HG03175 (cell line): ENCODE results near the gene C11orf98.
A peak's percentile ranks its signal among the peaks of the same experiment; 100 is the strongest.
"Not testable (repeated sequence)": the region's sequence is repeated elsewhere in the genome, so short reads cannot be mapped to it uniquely, and the experiment has no call there.

Experiments used
- ATAC-seq: cut with Tn5 transposase; IDR thresholded peaks from one replicate; pipeline ENCODE4 v1.9.1; 2021; ENCODE audit warnings: mild to moderate bottlenecking, moderate library complexity; ENCODE audit not compliant: unreplicated experiment

C11orf98 gene

DNA sequence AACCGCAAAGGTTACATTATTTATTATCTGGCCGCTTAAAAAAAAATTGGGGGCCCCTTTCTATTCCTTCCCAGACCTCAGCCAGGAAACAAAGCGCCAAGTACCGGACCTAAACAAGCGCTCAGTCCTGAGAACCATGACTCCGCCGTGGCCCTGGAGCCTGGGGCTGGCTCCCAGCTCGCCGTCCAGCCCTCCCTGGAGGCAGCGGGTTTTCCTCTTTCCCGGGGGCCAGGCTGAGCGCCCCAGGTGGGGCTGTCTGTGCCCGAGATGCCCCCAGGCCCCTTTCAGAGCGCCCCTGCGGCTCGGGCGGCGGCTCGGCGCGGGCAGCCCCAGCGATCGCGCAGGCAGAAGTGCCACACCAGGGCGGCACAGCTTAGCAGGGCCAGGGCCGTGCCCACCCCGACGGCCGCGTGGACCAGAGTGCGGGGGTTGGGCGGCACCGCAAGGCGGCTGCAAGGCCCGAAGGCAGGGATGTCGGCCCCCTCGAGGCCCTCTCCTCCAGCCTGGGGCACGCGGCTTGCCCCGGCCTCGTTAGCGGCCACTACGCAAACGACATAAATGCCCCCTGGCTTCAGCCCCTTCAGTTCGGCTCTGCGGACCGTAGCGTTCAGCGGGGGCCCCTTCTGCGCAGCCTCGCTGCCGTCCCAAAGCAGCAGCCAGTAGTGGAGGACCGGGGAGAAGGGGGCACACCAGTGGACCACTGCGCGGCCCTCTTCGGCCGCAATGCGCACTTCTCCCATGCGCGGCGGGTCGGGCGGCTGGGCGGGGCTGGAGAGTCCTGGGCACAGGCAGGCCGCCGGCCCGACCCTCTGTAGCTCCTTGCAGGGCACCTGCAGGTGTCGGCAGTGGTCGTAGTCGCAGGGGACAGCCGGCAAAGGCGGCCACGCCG lies 22.7 kb upstream of the C11orf98 start:
- ATAC-seq = no peak

GRCh38 chr11:62682518-62682917 lies 17.5 kb upstream of the C11orf98 start:
- ATAC-seq = no peak

DNA sequence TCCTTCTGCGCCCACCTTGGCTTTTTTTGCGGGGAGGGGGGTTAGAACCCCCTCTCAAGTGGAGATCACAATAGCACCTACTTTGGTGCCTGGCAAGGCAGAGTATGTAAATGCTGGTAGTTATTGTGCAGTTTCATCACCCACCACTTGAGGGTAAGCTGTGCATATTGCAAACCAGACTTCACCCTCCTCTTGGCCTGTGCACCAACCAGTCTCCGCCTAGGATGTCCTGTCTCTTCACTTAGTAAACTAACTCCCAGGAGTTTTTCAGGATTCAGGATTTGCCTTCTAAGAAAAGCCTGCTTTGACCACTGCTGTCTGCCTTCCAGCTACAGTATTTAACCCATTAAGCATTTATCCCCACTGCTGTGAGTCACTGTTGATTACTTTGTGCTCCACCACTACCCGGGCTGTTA lies 15.8 kb upstream of the C11orf98 start:
- ATAC-seq = peak; percentile 64

- ATAC-seq = peak; percentile 75
These were observed 14.0 kb upstream of the C11orf98 start, which contains the start of gene UBXN1 for GRCh38 chr11:62678770-62679696. TSS of gene UBXN1 (minus strand) at chr11:62679073. CDS start at chr11:62678923, 150 bp downstream.

DNA sequence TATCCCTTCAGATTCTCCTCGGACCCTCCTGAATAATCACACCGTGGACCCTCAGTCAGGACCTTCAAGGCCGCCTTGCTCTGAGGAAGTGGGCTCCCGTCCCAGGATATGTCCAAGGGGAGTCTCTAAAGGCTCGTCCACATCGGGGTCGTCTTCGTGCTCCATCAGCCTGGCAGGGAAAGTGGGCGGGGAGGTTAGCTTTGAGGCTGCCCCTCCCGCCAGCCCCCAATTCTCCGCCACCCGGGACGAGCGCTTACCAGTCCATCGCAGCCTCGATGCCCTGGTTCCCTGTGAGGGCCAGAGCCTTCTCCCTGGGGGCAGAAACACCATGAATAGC lies 13.4 kb upstream of the C11orf98 start:
- no peak for ATAC-seq

GRCh38 chr11:62677714-62678113 lies 12.7 kb upstream of the C11orf98 start:
- no peak for ATAC-seq

- no peak for ATAC-seq
These were observed 12.1 kb upstream of the C11orf98 start for GRCh38 chr11:62677156-62677555.

GRCh38 chr11:62676698-62677097 lies 11.7 kb upstream of the C11orf98 start:
- no peak for ATAC-seq

- not testable (repeated sequence) for ATAC-seq
These were observed 10.4 kb upstream of the C11orf98 start for GRCh38 chr11:62675415-62675814.

DNA sequence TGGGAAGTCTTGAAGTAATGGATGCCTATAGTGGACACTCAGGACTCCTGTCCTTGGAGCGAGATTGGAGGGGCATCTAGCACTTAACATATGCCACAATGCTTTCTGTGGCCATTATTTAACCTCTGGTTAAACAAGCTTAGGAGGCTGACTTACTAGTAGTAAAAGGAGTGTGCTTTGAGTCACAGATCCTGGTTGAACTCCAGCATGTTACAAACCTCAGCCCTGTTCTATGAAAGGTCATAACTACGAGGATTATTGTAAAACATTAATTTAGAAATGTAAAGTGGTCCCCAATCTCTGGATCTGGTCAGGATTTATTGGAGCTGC lies 8.2 kb upstream of the C11orf98 start:
- ATAC-seq = no peak

DNA sequence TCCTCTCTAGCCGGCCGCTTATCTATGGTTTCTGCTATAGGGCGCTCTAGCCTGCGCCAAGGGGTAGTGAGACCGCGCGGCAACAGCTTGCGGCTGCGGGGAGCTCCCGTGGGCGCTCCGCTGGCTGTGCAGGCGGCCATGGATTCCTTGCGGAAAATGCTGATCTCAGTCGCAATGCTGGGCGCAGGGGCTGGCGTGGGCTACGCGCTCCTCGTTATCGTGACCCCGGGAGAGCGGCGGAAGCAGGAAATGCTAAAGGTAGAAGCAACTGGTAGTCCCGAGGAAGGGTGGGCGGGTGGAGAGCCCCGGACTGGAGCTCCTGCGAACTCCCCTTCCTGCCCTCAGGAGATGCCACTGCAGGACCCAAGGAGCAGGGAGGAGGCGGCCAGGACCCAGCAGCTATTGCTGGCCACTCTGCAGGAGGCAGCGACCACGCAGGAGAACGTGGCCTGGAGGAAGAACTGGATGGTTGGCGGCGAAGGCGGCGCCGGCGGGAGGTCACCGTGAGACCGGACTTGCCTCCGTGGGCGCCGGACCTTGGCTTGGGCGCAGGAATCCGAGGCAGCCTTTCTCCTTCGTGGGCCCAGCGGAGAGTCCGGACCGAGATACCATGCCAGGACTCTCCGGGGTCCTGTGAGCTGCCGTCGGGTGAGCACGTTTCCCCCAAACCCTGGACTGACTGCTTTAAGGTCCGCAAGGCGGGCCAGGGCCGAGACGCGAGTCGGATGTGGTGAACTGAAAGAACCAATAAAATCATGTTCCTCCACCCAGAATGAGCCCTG lies 6.8 kb upstream of the C11orf98 start, which contains the start of the genes LBHD1 and UQCC3:
TSS of gene LBHD1 (minus strand) at position 660 of the 782 bp plus-strand sequence. CDS start 2,236 bp downstream, outside the sequence.
TSS of gene UQCC3 (plus strand) at position 66 of the 782 bp plus-strand sequence. CDS start at position 139, 73 bp downstream.
- ATAC-seq = peak; percentile 72

DNA sequence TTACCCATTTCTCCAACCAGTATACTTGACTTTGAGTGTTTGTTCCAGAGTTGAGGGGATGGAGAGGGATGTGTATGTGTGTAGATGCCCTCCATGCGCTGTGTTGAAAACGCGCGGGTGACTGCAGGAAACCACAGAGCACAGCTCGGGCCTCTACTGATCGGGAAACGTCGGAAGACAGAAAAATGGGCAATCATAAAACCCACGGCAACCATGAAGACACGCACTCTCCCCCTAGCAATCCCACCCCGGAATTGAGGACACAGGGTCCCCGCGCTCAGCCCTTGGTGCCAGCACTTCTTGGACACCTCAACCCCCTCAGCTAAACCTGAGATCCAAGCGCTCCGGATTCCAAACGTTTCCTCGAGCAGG lies 6.2 kb upstream of the C11orf98 start:
- ATAC-seq = peak; percentile 4

DNA sequence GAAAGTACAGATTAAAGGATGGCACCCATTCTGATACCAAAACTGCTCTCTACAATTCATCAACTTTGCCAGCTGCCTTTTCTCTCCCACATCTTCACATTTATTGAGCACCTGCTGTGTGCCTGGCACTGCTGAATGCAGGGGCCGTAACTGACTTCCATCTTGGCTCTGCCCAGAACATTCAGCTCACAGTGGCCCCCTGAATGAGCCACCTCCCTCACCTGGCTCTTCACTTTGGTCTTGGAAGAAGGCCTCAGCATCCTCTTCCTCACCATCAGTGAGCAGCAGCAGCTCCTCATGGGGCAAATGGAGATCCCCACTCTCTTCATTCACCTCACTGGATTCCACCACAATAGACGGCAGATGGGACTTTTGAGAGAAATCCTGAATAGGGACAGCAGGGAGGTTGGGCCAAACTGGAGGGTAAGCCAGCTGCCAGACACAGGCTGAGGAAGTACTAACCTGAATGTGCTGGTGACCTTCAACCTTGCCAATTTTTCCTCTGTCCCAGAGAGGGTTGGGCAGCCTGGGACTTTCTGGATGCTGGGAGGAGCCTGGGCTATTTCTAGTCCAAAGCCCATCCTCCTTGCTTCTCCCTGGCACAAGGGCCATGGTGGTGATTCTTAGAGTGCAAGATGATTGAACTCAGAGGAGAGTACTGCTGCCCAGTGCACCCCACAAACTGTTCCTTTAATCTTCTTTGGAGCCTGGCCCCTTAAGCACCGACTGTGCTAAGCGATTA lies 4.6 kb upstream of the C11orf98 start:
- ATAC-seq = no peak

DNA sequence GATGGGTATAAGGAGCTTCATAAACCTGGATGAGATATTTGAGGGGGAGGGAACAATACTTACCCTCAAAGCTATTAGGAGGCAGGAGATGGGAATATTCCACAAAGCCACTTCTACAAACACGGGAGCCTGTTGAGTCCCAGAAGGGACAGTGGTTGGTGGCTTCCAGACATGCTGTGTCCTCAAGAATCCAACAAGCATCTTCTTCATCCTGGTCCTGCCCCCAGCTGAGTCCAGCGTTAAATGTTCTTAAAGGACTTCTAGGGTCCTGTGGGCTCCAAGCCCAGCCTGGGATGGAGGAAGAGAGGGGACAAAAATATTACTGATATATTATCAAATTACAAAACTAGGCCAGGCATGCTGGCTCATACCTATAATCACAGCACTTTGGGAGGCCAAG lies 2.5 kb upstream of the C11orf98 start:
- ATAC-seq = no peak

DNA sequence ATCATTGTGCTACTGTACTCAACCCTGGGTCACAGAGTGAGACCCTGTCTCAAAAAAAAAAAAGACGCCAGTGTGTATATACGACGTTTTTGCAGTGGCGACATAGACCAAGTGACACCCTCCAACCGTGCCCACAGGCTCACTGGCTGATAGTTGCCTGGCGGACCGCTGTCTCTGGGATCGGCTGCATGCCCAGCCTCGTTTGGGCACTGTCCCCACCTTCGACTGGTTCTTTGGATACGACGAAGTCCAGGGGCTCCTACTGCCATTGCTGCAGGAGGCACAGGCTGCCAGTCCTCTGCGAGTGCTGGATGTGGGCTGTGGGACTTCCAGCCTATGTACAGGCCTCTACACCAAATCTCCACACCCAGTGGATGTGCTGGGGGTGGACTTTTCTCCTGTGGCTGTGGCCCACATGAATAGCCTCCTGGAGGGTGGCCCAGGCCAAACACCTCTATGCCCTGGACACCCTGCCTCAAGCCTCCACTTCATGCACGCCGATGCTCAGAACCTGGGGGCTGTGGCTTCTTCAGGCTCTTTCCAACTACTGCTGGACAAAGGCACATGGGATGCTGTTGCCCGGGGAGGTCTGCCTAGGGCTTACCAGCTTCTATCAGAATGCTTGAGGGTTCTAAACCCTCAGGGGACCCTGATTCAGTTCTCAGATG lies 1.4 kb upstream of the C11orf98 start:
- no peak for ATAC-seq

GRCh38 chr11:62665599-62666258 lies 719 bp upstream of the C11orf98 start:
- ATAC-seq = peak; percentile 16

- ATAC-seq = peak; percentile 41
These were observed 470 bp downstream of the C11orf98 start for GRCh38 chr11:62664405-62665074.

GRCh38 chr11:62656796-62657429 lies 8.1 kb downstream of the C11orf98 start:
- ATAC-seq = no peak
